ENCODE data around the gene PPP2R5C. TPM values are rescaled to one million over a fixed set of nuclear protein-coding genes. Genes with fewer than 3 reads are reported as not detected.

The PPP2R5C gene
- total and polyA plus RNA-seq, 2 donors from 2014 or later = 65.6 to 129 TPM

DNA sequence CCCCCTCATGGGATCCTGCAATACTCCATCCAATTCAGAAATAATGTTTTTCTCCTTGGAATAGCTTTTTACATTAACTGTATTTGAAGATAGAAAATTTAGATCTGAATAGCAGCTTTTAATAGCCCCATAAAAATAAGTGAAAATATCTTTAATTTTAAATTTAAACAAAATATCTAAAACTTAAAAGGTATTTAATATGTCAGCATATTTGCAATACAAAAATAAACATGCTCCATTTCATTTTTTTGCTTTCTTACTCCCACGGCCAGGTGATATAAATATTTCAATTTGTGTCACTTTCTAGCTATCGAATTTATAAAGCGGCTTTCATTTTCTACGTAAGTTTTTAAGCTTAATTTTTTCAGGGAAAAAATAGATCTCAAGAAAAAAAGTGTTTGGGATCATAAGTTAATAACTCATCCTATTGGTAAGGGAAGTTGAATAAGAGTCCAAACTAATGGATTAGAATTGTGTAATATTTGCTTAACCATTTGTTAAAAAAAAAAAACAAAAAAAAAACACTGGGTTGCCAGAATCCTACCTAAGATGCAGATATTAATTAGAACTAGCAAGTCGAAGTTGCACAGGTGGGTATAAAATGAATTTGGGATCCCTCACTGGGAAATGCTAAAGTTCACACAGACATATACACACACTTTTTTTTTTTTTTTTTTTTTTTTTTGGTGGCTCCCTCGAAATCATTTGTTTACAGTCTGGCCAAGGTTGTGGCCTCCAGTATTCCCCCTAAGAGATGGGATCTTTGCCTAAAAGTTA lies 47.6 kb downstream of the PPP2R5C start:
- Histone ChIP-seq H3K4me1 (ENCODE audit: control insufficient read depth in 2 of 3, insufficient read depth in 2 of 3, low read depth in 1 of 3, low read length in 3 of 3) (peaks cover 0 to 16% (median 16%) of the 10 kb centered on the region in 3 donors), H3K9ac (ENCODE audit: low read length in 3 of 3) (peak overlapping the region in 2 of 3 donors; percentile 87 to 98), H3K27ac (ENCODE audit: low read depth in 2 of 2, low read length in 2 of 2) (peak overlapping the region; percentile 96 to 99), H3K4me3 (ENCODE audit: low read length in 3 of 3) (peak overlapping the region; percentile 87 to 98 (median 96)), H3K9me3 (ENCODE audit: control insufficient read depth in 2 of 3, insufficient read depth in 1 of 3, low read length in 3 of 3) (no peaks in the 10 kb centered on the region), H3K36me3 (ENCODE audit: control insufficient read depth in 2 of 3, insufficient read depth in 3 of 3, low read length in 3 of 3) (no peaks in the 10 kb centered on the region), H3K27me3 (ENCODE audit: control insufficient read depth, insufficient read depth, low read length) (no peaks in the 10 kb centered on the region)
- intact Hi-C loops (cut with DNase I) = no loop called here
- FAIRE-seq = no peak
- DNase-seq = no peak
- no peak for TF ChIP-seq CTCF (IDR thresholded peaks at IDR 0.05; ENCODE audit: borderline replicate concordance, extremely low read depth, insufficient read depth)

DNA sequence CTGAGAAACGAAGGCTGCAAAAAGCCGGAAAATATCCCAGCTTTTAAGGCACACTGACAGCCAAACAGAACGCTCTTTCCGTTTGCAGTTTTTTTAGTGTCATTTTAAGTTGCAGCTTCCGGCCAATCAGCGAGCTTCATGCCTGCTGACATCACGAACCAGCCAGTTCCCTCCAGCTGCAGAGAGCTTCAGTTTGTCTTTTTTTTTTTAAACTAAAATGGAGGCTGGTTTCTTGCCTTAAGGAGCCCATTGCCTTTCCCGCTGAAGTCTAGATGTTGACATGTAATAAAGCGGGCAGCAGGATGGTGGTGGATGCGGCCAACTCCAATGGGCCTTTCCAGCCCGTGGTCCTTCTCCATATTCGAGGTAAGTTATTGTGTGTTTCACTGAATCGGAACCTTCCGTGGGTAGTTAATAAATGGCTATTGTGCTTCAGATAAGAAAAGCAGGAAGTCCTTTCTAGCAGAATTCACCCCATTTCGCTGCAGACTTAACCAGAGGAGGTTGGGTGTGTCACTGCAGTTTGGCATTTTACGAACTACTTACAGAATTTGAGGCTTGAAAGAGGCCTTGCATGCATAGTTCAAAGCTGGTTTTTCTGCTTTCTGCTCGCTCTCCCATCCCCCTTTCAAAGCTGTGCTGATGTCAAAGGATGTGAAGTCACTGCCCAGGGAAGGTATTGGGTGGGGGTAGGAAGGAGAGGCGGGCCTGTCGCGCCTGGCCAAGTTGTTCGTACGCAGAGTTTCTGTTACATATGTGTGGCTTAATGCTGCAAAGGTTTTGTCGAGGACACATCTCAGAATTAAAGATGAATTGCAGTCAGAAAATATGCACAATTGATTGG lies 48.4 kb downstream of the PPP2R5C start:
- Histone ChIP-seq H3K9me3 (ENCODE audit: control insufficient read depth in 2 of 3, insufficient read depth in 1 of 3, low read length in 3 of 3) (no peaks in the 10 kb centered on the region), H3K36me3 (ENCODE audit: control insufficient read depth in 2 of 3, insufficient read depth in 3 of 3, low read length in 3 of 3) (no peaks in the 10 kb centered on the region), H3K4me3 (ENCODE audit: low read length in 3 of 3) (peak overlapping the region; percentile 87 to 98 (median 96)), H3K9ac (ENCODE audit: low read length in 3 of 3) (peak overlapping the region; percentile 87 to 98 (median 90)), H3K4me1 (ENCODE audit: control insufficient read depth in 2 of 3, insufficient read depth in 2 of 3, low read depth in 1 of 3, low read length in 3 of 3) (peaks cover 0 to 18% (median 16%) of the 10 kb centered on the region in 3 donors), H3K27ac (ENCODE audit: low read depth in 2 of 2, low read length in 2 of 2) (peak overlapping the region; percentile 96 to 99), H3K27me3 (ENCODE audit: control insufficient read depth, insufficient read depth, low read length) (no peaks in the 10 kb centered on the region)
- peak; percentile 66 for FAIRE-seq
- DNase-seq = peak; percentile 93 to 98 (median 93)
- intact Hi-C loops (cut with DNase I) = no loop called here
- TF ChIP-seq CTCF (IDR thresholded peaks at IDR 0.05; ENCODE audit: borderline replicate concordance, extremely low read depth, insufficient read depth) = no peak

DNA sequence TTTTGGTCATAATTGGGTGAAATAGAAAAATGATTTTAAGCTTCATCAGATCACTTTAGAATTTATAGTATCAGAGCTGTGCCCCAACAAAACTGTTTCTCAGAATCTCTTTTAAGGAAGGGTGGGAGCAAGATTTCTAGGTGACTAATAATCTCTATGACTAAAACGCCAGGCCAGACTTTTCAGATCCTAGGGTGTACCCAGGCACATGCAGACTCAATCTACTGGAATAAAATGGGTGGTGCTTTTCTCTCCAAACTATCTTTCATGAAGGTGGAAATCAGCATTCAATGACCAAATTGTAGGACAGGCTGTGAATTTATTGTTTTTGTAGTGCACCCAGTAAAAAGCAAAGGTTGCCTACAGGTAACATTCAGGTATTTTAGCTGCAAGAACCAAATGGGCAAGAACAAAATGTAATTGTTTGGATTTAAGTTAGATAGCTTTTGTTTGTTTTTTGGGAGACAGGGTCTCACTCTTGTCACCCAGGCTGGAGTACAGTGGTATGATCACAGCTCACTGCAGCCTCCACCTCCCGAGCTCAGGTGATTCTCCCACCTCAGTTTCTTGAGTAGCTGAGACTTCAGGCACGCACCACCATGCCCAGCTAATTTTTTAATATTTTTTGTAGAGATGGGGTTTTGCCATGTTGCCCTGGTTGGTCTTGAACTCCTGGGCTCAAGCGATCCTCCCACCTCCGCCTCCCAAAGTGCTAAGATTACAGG lies 49.5 kb downstream of the PPP2R5C start:
- no peaks in the 10 kb centered on the region for H3K27me3 ChIP-seq (ENCODE audit: control insufficient read depth, insufficient read depth, low read length)
- no peaks in the 10 kb centered on the region for H3K36me3 ChIP-seq (ENCODE audit: control insufficient read depth in 2 of 3, insufficient read depth in 3 of 3, low read length in 3 of 3)
- H3K4me3 ChIP-seq (ENCODE audit: low read length in 3 of 3) = peak overlapping the region; percentile 87 to 98 (median 96)
- TF ChIP-seq CTCF (IDR thresholded peaks at IDR 0.05; ENCODE audit: borderline replicate concordance, extremely low read depth, insufficient read depth) = no peak
- DNase-seq (peak in 1 of 5 donors; percentile 28), FAIRE-seq (no peak)
- no peaks in the 10 kb centered on the region for H3K9me3 ChIP-seq (ENCODE audit: control insufficient read depth in 2 of 3, insufficient read depth in 1 of 3, low read length in 3 of 3)
- intact Hi-C loops (cut with DNase I) = no loop called here
- peaks cover 0 to 18% (median 16%) of the 10 kb centered on the region in 3 donors for H3K4me1 ChIP-seq (ENCODE audit: control insufficient read depth in 2 of 3, insufficient read depth in 2 of 3, low read depth in 1 of 3, low read length in 3 of 3)
- H3K27ac ChIP-seq (ENCODE audit: low read depth in 2 of 2, low read length in 2 of 2) = peak overlapping the region; percentile 10 to 99
- H3K9ac ChIP-seq (ENCODE audit: low read length in 3 of 3) = peak overlapping the region; percentile 87 to 98 (median 90)

Data from kidney (tissue), 14 donors.